Urinary bladder (tissue), 4 donors: ENCODE measurements around the gene NXT2. TPM values are rescaled to one million over a fixed set of nuclear protein-coding genes. Genes with fewer than 3 reads are reported as not detected.
"Not testable (repeated sequence)": the region's sequence is repeated elsewhere in the genome, so short reads cannot be mapped to it uniquely, and the experiment has no call there.

ENCODE experiments used
- DNase-seq: peaks from one replicate; pipeline ENCODE4 v3.0.0-alpha.2; 2015; ENCODE audit errors: extremely low spot score
- H3K27ac ChIP-seq: one replicate; pipeline ENCODE4 v1.5.1; 2013; ENCODE audit warnings: low read depth, mild to moderate bottlenecking, moderate library complexity
- H3K36me3 ChIP-seq: one replicate; pipeline ENCODE4 v1.6.1; 2013; ENCODE audit warnings: mild to moderate bottlenecking, moderate library complexity; ENCODE audit not compliant: insufficient read depth
- H3K4me1 ChIP-seq: one replicate; pipeline ENCODE4 v1.6.1; 2013; ENCODE audit warnings: mild to moderate bottlenecking, moderate library complexity; ENCODE audit not compliant: insufficient read depth
- H3K4me3 ChIP-seq: one replicate; pipeline ENCODE4 v1.5.1; 2013; ENCODE audit warnings: low read depth, low read length
- WGBS: extraction: QIAGEN DNeasy Blood & Tissue Kit; methylation state at CpG from one replicate; pipeline ENCODE4 v1.1.7; 2013; 5-methylcytosine and 5-hydroxymethylcytosine counted together
- polyA plus RNA-seq: library from polyadenylated mRNA; stranded (reverse); fragments of 200-250 nt; gene quantifications from one replicate; pipeline ENCODE4 v1.2.3, GENCODE V29; 2013
- total RNA-seq: library from RNA; depleted of rRNA; stranded (reverse); fragments of >200 nt; gene quantifications from one replicate; pipeline ENCODE4 v1.2.3, GENCODE V29; 2014
- donor health status: healthy with polysubstance abuse.
- donor health status: healthy.

Gene NXT2
- total and polyA plus RNA-seq, 2 donors = 6.1 to 23.4 TPM

DNA sequence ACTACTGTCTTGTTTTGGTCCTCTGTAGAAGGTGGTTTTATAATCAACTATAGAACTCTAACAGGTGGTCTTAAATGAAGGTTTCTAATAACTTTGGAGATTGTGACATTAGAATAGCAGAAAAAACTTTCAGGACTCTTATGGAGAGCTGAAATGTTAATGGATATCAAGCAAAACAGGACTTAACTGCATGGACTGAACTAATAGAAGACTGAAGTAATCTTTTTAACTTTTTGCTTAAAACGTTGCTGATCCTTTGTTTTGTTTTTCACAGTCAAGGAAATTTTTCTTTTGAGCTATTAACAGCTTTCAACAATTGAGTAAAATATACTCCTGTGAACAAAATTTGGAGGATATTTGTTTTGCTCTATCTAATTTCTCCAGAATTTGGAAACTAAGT, 17.2 kb downstream of the NXT2 start:
- Histone ChIP-seq H3K4me1 (no peaks in the 10 kb centered on the region), H3K4me3 (no peak overlapping the region), H3K27ac (no peak overlapping the region), H3K36me3 (no peaks in the 10 kb centered on the region)
- 20% methylated on average over 1 of the region's 1 CpG for WGBS
- DNase-seq = no peak

GRCh38 chrX:109576083-109576482, 39.4 kb downstream of the NXT2 start:
- H3K36me3 ChIP-seq, H3K27ac ChIP-seq, H3K4me3 ChIP-seq, H3K4me1 ChIP-seq, DNase-seq: not testable (repeated sequence)
- WGBS = 72% methylated on average over 4 of the region's 4 CpGs

DNA sequence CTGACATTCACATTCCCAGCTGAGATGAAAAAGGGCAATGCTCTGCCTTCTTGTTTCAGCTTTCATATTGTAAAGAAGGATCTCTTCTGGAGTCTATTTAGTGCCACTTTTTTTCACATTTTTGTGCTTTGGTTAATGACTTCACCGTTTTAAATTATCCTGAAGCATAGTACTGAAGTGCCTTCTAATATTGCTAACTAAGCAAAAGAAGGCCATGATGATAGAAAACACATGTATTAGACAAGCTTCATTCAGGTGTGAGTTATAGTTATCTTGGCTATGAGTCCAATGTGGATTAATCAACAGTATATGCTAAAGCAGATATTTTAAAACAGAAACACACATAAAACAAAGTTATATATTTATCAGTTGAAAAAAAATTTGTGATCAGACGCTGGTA, 40.4 kb downstream of the NXT2 start:
- Histone ChIP-seq H3K4me1 (no peaks in the 10 kb centered on the region), H3K36me3 (no peaks in the 10 kb centered on the region), H3K27ac (no peak overlapping the region), H3K4me3 (no peak overlapping the region)
- 85% methylated on average over 2 of the region's 2 CpGs for WGBS
- DNase-seq = no peak

GRCh38 chrX:109578916-109579315, 42.3 kb downstream of the NXT2 start:
- no peaks in the 10 kb centered on the region for H3K36me3 ChIP-seq
- WGBS = 74% methylated on average over 1 of the region's 1 CpG
- H3K4me3 ChIP-seq = no peak overlapping the region
- no peak for DNase-seq
- H3K4me1 ChIP-seq = no peaks in the 10 kb centered on the region
- H3K27ac ChIP-seq = no peak overlapping the region

DNA sequence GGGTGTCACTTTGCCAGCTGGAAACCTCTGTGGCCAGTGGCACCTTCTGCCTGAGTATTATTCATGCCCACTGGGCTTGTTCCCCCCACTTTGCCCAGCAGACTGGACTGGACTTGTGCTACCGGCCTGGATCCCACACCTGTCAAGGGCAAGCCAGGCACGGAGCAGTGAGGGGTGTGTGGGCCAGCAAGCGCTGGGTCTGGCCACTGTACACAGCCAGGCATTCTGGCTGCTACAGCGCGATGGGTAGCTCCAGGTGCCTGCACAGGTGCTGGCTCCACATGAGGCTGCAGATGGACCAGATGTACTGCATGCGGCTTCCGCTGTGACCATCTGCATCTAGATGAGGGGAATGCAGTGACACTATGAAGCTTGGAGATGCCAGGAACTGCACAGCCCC, 48.8 kb downstream of the NXT2 start:
- WGBS = 94% methylated on average over 7 of the region's 7 CpGs
- no peak for DNase-seq

DNA sequence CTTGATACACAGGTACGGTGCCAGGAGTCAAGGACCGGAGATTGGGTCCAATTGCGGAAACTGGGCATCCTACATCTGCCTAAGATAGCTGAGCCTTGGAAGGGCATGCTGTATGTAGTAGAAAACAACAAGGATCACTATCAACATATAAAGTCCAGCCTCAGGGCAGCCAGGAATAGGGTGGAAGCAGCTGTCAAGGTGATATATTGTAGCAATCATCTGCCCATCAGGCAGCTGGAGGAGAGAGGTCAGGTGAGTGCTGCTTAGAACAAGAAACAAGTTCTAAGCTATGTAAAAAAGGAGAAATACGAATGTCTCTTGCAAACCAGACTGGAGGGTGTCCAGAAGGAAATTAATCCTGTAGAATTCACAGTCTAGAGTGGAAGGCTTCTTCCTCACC, 53.5 kb downstream of the NXT2 start:
- DNase-seq = no peak
- 80% methylated on average over 4 of the region's 4 CpGs for WGBS
- Histone ChIP-seq H3K27ac (no peak overlapping the region), H3K4me3 (no peak overlapping the region), H3K36me3 (no peaks in the 10 kb centered on the region), H3K4me1 (no peaks in the 10 kb centered on the region)

More for the DNA sequence above, 48.8 kb downstream of the NXT2 start:
- Histone ChIP-seq H3K27ac (no peak overlapping the region), H3K4me3 (no peak overlapping the region), H3K36me3 (no peaks in the 10 kb centered on the region), H3K4me1 (no peaks in the 10 kb centered on the region)

Other genes with a start within 250 kb of the NXT2 start
- gene GUCY2F, start 54.8 kb upstream of the NXT2 start, total RNA-seq = not detected
- not detected for gene GUCY2F, start 54.8 kb upstream of the NXT2 start, polyA plus RNA-seq
- gene KCNE5, start 88.3 kb downstream of the NXT2 start, total RNA-seq = 1.5 TPM
- 0.22 TPM for gene KCNE5, start 88.3 kb downstream of the NXT2 start, polyA plus RNA-seq
- 52.4 TPM for gene ACSL4, start 196.4 kb downstream of the NXT2 start, total RNA-seq
- 19.7 TPM for gene ACSL4, start 196.4 kb downstream of the NXT2 start, polyA plus RNA-seq